Measurements from ENCODE around the gene LTC4S. TPM values are rescaled to one million over a fixed set of nuclear protein-coding genes. Genes with fewer than 3 reads are reported as not detected.

Gene LTC4S
- polyA plus RNA-seq, 1 donor from 2014 or later, result 5.9 TPM

DNA sequence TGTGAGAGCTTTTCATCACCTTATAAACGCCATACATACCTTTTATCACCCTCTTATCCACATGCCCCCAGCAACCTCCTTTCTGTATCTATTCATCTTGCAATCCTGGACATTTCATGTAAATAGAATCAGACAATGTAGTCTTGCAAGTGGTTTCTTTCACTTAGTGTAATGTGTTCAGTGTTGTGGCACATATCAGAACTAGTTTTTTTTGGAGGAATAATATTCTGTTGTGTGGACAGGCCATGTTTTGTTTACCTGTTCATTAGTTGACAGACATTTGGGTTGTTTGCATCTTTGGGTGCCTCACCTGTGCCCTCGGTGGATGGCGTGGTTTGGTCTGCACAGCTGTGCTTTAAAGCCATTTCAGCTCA, 28.3 kb downstream of the LTC4S start:
- H3K79me2 ChIP-seq (replicated peaks; ENCODE audit: insufficient read depth, low read length), result peaks cover 12% of the 10 kb centered on the region
- no peaks in the 10 kb centered on the region for H4K20me1 ChIP-seq (ENCODE audit: insufficient read depth)
- no peak overlapping the region for H3K27ac ChIP-seq (ENCODE audit: low read length)
- H3K9me2 ChIP-seq (ENCODE audit: insufficient read depth, low read length), result no peaks in the 10 kb centered on the region
- no peaks in the 10 kb centered on the region for H3K9me3 ChIP-seq (ENCODE audit: low read length)
- peaks cover 4% of the 10 kb centered on the region for H3K27me3 ChIP-seq (ENCODE audit: insufficient read depth, low read depth, low read length)
- peak overlapping the region; percentile 92 for H3K9ac ChIP-seq (ENCODE audit: low read length)
- peak overlapping the region; percentile 75 for H3K4me2 ChIP-seq (ENCODE audit: low read length)
- no peak overlapping the region for H2AFZ ChIP-seq (ENCODE audit: low read depth, low read length)
- no peak for TF ChIP-seq EZH2 (IDR thresholded peaks at IDR 0.05; ENCODE audit: borderline replicate concordance, insufficient read depth, low read length, poor library complexity, severe bottlenecking)
- TF ChIP-seq, protein P1, sequence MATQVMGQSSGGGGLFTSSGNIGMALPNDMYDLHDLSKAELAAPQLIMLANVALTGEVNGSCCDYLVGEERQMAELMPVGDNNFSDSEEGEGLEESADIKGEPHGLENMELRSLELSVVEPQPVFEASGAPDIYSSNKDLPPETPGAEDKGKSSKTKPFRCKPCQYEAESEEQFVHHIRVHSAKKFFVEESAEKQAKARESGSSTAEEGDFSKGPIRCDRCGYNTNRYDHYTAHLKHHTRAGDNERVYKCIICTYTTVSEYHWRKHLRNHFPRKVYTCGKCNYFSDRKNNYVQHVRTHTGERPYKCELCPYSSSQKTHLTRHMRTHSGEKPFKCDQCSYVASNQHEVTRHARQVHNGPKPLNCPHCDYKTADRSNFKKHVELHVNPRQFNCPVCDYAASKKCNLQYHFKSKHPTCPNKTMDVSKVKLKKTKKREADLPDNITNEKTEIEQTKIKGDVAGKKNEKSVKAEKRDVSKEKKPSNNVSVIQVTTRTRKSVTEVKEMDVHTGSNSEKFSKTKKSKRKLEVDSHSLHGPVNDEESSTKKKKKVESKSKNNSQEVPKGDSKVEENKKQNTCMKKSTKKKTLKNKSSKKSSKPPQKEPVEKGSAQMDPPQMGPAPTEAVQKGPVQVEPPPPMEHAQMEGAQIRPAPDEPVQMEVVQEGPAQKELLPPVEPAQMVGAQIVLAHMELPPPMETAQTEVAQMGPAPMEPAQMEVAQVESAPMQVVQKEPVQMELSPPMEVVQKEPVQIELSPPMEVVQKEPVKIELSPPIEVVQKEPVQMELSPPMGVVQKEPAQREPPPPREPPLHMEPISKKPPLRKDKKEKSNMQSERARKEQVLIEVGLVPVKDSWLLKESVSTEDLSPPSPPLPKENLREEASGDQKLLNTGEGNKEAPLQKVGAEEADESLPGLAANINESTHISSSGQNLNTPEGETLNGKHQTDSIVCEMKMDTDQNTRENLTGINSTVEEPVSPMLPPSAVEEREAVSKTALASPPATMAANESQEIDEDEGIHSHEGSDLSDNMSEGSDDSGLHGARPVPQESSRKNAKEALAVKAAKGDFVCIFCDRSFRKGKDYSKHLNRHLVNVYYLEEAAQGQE (IDR thresholded peaks at IDR 0.05; ENCODE audit: borderline replicate concordance), result no peak
- no peak for TF ChIP-seq MXI1 (conservative IDR thresholded peaks at IDR 0.05; ENCODE audit: poor library complexity, severe bottlenecking)
- TF ChIP-seq SMC3 (conservative IDR thresholded peaks at IDR 0.05; ENCODE audit: poor library complexity), result no peak
- no peak for TF ChIP-seq RAD21 (conservative IDR thresholded peaks at IDR 0.05)
- TF ChIP-seq POLR2AphosphoS5 (IDR thresholded peaks at IDR 0.05), result no peak
- no peak for TF ChIP-seq TAF1 (IDR thresholded peaks at IDR 0.05; ENCODE audit: low read depth)
- TF ChIP-seq, protein P2, sequence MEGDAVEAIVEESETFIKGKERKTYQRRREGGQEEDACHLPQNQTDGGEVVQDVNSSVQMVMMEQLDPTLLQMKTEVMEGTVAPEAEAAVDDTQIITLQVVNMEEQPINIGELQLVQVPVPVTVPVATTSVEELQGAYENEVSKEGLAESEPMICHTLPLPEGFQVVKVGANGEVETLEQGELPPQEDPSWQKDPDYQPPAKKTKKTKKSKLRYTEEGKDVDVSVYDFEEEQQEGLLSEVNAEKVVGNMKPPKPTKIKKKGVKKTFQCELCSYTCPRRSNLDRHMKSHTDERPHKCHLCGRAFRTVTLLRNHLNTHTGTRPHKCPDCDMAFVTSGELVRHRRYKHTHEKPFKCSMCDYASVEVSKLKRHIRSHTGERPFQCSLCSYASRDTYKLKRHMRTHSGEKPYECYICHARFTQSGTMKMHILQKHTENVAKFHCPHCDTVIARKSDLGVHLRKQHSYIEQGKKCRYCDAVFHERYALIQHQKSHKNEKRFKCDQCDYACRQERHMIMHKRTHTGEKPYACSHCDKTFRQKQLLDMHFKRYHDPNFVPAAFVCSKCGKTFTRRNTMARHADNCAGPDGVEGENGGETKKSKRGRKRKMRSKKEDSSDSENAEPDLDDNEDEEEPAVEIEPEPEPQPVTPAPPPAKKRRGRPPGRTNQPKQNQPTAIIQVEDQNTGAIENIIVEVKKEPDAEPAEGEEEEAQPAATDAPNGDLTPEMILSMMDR (IDR thresholded peaks at IDR 0.05; ENCODE audit: poor library complexity, severe bottlenecking), result no peak
- TF ChIP-seq EP300 (conservative IDR thresholded peaks at IDR 0.05; ENCODE audit: poor library complexity, severe bottlenecking), result no peak
- peak overlapping the region; percentile 99 for H3K4me3 ChIP-seq (ENCODE audit: low read length)
- no peaks in the 10 kb centered on the region for H3K36me3 ChIP-seq (ENCODE audit: insufficient read depth, low read length)
- no peaks in the 10 kb centered on the region for H3F3A ChIP-seq (ENCODE audit: insufficient read depth, low read length, poor library complexity, severe bottlenecking)

DNA sequence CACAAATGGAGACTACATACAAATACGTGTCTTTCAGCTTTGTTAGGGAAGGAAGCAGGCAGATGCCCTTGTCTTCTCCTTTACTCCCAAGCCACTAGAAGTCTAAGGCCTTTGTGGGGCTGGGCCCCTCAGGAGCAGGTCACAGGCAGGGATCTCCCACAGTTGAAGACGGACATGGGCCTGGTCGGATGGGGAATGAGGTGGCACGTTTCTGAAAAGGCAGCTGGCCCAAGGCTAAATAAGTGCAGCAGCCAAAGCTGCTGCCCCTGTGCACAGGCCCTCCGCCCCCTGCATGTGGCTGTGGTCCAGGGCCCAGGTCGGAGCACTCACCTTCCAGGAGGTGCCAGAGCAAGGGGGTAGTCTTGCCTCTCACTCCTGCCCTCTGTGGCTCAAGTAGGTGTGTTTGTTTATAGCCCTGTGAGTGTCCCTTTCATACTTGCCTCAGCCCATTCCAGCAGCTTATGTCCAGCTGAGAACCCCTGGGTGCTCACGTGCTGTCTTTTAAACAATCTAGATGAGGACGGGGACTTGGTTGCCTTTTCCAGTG, 28.7 kb downstream of the LTC4S start:
- Histone ChIP-seq H3K79me2 (replicated peaks; ENCODE audit: insufficient read depth, low read length) (peaks cover 12% of the 10 kb centered on the region), H3K9ac (ENCODE audit: low read length) (peak overlapping the region; percentile 92), H3K4me2 (ENCODE audit: low read length) (peak overlapping the region; percentile 75), H3F3A (ENCODE audit: insufficient read depth, low read length, poor library complexity, severe bottlenecking) (no peaks in the 10 kb centered on the region), H3K27me3 (ENCODE audit: insufficient read depth, low read depth, low read length) (no peaks in the 10 kb centered on the region), H3K9me3 (ENCODE audit: low read length) (no peaks in the 10 kb centered on the region), H3K27ac (ENCODE audit: low read length) (no peak overlapping the region), H4K20me1 (ENCODE audit: insufficient read depth) (no peaks in the 10 kb centered on the region), H3K4me3 (ENCODE audit: low read length) (peak overlapping the region; percentile 99), H3K36me3 (ENCODE audit: insufficient read depth, low read length) (no peaks in the 10 kb centered on the region), H2AFZ (ENCODE audit: low read depth, low read length) (no peak overlapping the region), H3K9me2 (ENCODE audit: insufficient read depth, low read length) (no peaks in the 10 kb centered on the region)
- TF ChIP-seq EZH2 (IDR thresholded peaks at IDR 0.05; ENCODE audit: borderline replicate concordance, insufficient read depth, low read length, poor library complexity, severe bottlenecking), result no peak
- TF ChIP-seq EP300 (conservative IDR thresholded peaks at IDR 0.05; ENCODE audit: poor library complexity, severe bottlenecking), result no peak
- TF ChIP-seq POLR2AphosphoS5 (IDR thresholded peaks at IDR 0.05), result no peak
- TF ChIP-seq, protein P1 (IDR thresholded peaks at IDR 0.05; ENCODE audit: borderline replicate concordance), result no peak
- no peak for TF ChIP-seq RAD21 (conservative IDR thresholded peaks at IDR 0.05)
- TF ChIP-seq TAF1 (IDR thresholded peaks at IDR 0.05; ENCODE audit: low read depth), result no peak
- TF ChIP-seq MXI1 (conservative IDR thresholded peaks at IDR 0.05; ENCODE audit: poor library complexity, severe bottlenecking), result no peak
- TF ChIP-seq, protein P2 (IDR thresholded peaks at IDR 0.05; ENCODE audit: poor library complexity, severe bottlenecking), result no peak
- TF ChIP-seq SMC3 (conservative IDR thresholded peaks at IDR 0.05; ENCODE audit: poor library complexity), result no peak

Measured in neural cell (in vitro differentiated cells).